Fibroblast of lung (primary cell): ENCODE results near the gene ELL.

Experiments used
- CTCF ChIP-seq, 2 donors: IDR thresholded peaks in 1 of 2; conservative IDR thresholded peaks in 1 of 2; 1 replicate in 1 of 2; 2 replicates in 1 of 2; pipeline ENCODE4 v1.5.1; 2011 to 2012; ENCODE audit warnings: low read length in 2 of 2, control low read depth in 1 of 2, inconsistent platforms in 1 of 2, low read depth in 1 of 2, mild to moderate bottlenecking in 1 of 2
- EZH2 ChIP-seq: IDR thresholded peaks from 2 replicates; pipeline ENCODE4 v1.5.1; 2012; ENCODE audit warnings: low read length, control low read depth, mild to moderate bottlenecking; ENCODE audit errors: missing control alignments

- TF ChIP-seq CTCF (conservative IDR thresholded peaks at IDR 0.05 in 1 of 2, IDR thresholded peaks at IDR 0.05 in 1 of 2; ENCODE audit: low read depth in 1 of 2, low read length in 2 of 2) (no peak), EZH2 (no peak)
These were observed 16.8 kb downstream of the ELL start for GRCh38 chr19:18504886-18505610.
